ENCODE measurements around the gene CTNNA1.

Gene CTNNA1

GRCh38 chr5:138953387-138954256 is 200.4 kb downstream of the CTNNA1 start:
- Histone ChIP-seq H3K36me3 (peaks cover 16% of the 10 kb centered on the region), H3K4me3 (ENCODE audit: low read depth in 1 of 2, low read length in 1 of 2) (no peak overlapping the region), H3K9me3 (no peaks in the 10 kb centered on the region), H3K27me3 (no peaks in the 10 kb centered on the region), H3K27ac (no peak overlapping the region), H3K4me1 (ENCODE audit: control insufficient read depth in 1 of 2, insufficient read depth in 1 of 2, low read depth in 1 of 2, low read length in 1 of 2) (no peaks in the 10 kb centered on the region)
- no peak for TF ChIP-seq CTCF (IDR thresholded peaks at IDR 0.05)

- TF ChIP-seq CTCF (IDR thresholded peaks at IDR 0.05) = no peak
- no peak overlapping the region for H3K27ac ChIP-seq
- H3K27me3 ChIP-seq = no peaks in the 10 kb centered on the region
- peaks cover 7% of the 10 kb centered on the region for H3K36me3 ChIP-seq
- no peak overlapping the region for H3K4me3 ChIP-seq (ENCODE audit: low read depth in 1 of 2, low read length in 1 of 2)
- H3K9me3 ChIP-seq = no peaks in the 10 kb centered on the region
- no peaks in the 10 kb centered on the region for H3K4me1 ChIP-seq (ENCODE audit: control insufficient read depth in 1 of 2, insufficient read depth in 1 of 2, low read depth in 1 of 2, low read length in 1 of 2)
Measured at GRCh38 chr5:138954257-138955012, 201.2 kb downstream of the CTNNA1 start.

- Histone ChIP-seq H3K27ac (no peak overlapping the region), H3K4me3 (ENCODE audit: low read depth in 1 of 2, low read length in 1 of 2) (no peak overlapping the region), H3K27me3 (no peaks in the 10 kb centered on the region), H3K4me1 (ENCODE audit: control insufficient read depth in 1 of 2, insufficient read depth in 1 of 2, low read depth in 1 of 2, low read length in 1 of 2) (no peaks in the 10 kb centered on the region), H3K9me3 (no peaks in the 10 kb centered on the region), H3K36me3 (peaks cover 3% of the 10 kb centered on the region)
- TF ChIP-seq CTCF (IDR thresholded peaks at IDR 0.05) = no peak
Measured at GRCh38 chr5:138955013-138955660, 201.9 kb downstream of the CTNNA1 start.

GRCh38 chr5:138955671-138956295 is 202.6 kb downstream of the CTNNA1 start:
- Histone ChIP-seq H3K4me1 (ENCODE audit: control insufficient read depth in 1 of 2, insufficient read depth in 1 of 2, low read depth in 1 of 2, low read length in 1 of 2) (no peaks in the 10 kb centered on the region), H3K27me3 (no peaks in the 10 kb centered on the region), H3K4me3 (ENCODE audit: low read depth in 1 of 2, low read length in 1 of 2) (no peak overlapping the region), H3K36me3 (peaks cover 3% of the 10 kb centered on the region), H3K27ac (no peak overlapping the region), H3K9me3 (no peaks in the 10 kb centered on the region)
- no peak for TF ChIP-seq CTCF (IDR thresholded peaks at IDR 0.05)

GRCh38 chr5:138956801-138957200 is 203.6 kb downstream of the CTNNA1 start:
- H3K4me3 ChIP-seq (ENCODE audit: low read depth in 1 of 2, low read length in 1 of 2) = no peak overlapping the region
- no peak for TF ChIP-seq CTCF (IDR thresholded peaks at IDR 0.05)
- no peaks in the 10 kb centered on the region for H3K9me3 ChIP-seq
- H3K4me1 ChIP-seq (ENCODE audit: control insufficient read depth in 1 of 2, insufficient read depth in 1 of 2, low read depth in 1 of 2, low read length in 1 of 2) = no peaks in the 10 kb centered on the region
- H3K27ac ChIP-seq = no peak overlapping the region
- H3K36me3 ChIP-seq = peaks cover 3% of the 10 kb centered on the region
- H3K27me3 ChIP-seq = no peaks in the 10 kb centered on the region
